Loucy (cell line): ENCODE data around the gene B3GALT6.

ENCODE experiments used
- CTCF ChIP-seq: fragments of 200-600 bp; sonication (generic); conservative IDR thresholded peaks from 2 replicates; pipeline ENCODE4 v1.5.1; 2014; ENCODE audit warnings: mild to moderate bottlenecking, antibody characterized with exemption, low read length
- EZH2phosphoT487 ChIP-seq: fragments of 200-600 bp; IDR thresholded peaks from 2 replicates; pipeline ENCODE4 v1.6.1; 2018; ENCODE audit warnings: antibody characterized with exemption, mild to moderate bottlenecking, moderate library complexity, borderline replicate concordance

- TF ChIP-seq CTCF: no peak
- TF ChIP-seq EZH2phosphoT487: no peak
These were observed 31.8 kb upstream of the B3GALT6 start for GRCh38 chr1:1199961-1200875.
